NB4 (cell line): Measurements from ENCODE around the gene RCBTB1.

Experiments
- POLR2A ChIP-seq: IDR thresholded peaks from 2 replicates; pipeline ENCODE4 v1.6.1; 2011; ENCODE audit warnings: mild to moderate bottlenecking; ENCODE audit not compliant: insufficient read length; ENCODE audit errors: extremely low read depth
- TF ChIP-seq, protein P1 (sequence below): IDR thresholded peaks from one replicate; pipeline ENCODE4 v1.5.1; 2012; ENCODE audit warnings: low read depth, low read length
- TF ChIP-seq, protein P2 (sequence below): IDR thresholded peaks from 2 replicates; pipeline ENCODE4 v1.6.1; 2011; ENCODE audit warnings: low read depth, low read length

DNA sequence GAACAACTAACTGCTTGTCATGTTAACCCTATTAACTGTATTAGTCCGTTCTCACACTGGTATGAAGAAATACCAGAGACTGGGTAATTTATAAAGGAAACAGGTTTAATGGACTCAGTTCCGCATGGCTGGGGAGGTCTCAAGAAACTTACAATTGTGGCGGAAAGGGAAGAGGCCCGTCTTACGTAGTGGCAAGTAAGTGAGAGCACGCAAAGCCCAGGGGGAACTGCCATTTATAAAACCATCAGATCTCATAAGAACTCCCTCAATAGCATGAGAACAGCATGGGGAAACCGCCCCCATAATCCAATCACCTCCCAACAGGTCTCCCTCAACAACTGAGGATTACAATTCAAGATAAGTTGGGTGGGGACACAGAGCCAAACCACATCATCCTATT is 54.9 kb downstream of the RCBTB1 start:
- no peak for TF ChIP-seq POLR2A
- TF ChIP-seq, protein P1, sequence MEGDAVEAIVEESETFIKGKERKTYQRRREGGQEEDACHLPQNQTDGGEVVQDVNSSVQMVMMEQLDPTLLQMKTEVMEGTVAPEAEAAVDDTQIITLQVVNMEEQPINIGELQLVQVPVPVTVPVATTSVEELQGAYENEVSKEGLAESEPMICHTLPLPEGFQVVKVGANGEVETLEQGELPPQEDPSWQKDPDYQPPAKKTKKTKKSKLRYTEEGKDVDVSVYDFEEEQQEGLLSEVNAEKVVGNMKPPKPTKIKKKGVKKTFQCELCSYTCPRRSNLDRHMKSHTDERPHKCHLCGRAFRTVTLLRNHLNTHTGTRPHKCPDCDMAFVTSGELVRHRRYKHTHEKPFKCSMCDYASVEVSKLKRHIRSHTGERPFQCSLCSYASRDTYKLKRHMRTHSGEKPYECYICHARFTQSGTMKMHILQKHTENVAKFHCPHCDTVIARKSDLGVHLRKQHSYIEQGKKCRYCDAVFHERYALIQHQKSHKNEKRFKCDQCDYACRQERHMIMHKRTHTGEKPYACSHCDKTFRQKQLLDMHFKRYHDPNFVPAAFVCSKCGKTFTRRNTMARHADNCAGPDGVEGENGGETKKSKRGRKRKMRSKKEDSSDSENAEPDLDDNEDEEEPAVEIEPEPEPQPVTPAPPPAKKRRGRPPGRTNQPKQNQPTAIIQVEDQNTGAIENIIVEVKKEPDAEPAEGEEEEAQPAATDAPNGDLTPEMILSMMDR: no peak
- TF ChIP-seq, protein P2, sequence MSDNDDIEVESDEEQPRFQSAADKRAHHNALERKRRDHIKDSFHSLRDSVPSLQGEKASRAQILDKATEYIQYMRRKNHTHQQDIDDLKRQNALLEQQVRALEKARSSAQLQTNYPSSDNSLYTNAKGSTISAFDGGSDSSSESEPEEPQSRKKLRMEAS: no peak
